Panc1 (cell line): ENCODE data around the gene SPACA7. TPM values are rescaled to one million over a fixed set of nuclear protein-coding genes. Genes with fewer than 3 reads are reported as not detected.

Experiments used
- ATAC-seq: fragments of 200-7000 bp; cut with Tn5 transposase; 2 replicates; pipeline ENCODE4 v1.9.1; 2020; ENCODE audit warnings: mild to moderate bottlenecking, moderate library complexity
- BruUV-seq: library from RNA; stranded (reverse); fragments of 400-500 nt; replicated peaks from 2 replicates; lab custom pipeline; 2021; lab: Mats Ljungman, UMichigan
- CTCF ChIA-PET: fragments of 300-600 bp; sonication (Branson Sonifier 250); formaldehyde crosslinking; loops from one replicate; lab custom pipeline; 2022; ENCODE audit warnings: antibody characterized with exemption; lab: Charles Lee
- POLR2A ChIA-PET: fragments of 300-600 bp; sonication (Branson Sonifier 250); formaldehyde crosslinking; loops from one replicate; lab custom pipeline; 2022; ENCODE audit warnings: antibody characterized with exemption; lab: Charles Lee
- DNase-seq: peaks from one replicate; pipeline ENCODE4 v3.0.0-alpha.2; 2010; ENCODE audit warnings: low read depth, low spot score
- H3K27ac ChIP-seq: 2 replicates; pipeline ENCODE4 v1.5.1; 2011; ENCODE audit warnings: mild to moderate bottlenecking, low read length, inconsistent platforms
- H3K27me3 ChIP-seq: fragments of 200-500 bp; sonication (Bioruptor generic); 2 replicates; pipeline ENCODE4 v1.6.0; 2014; ENCODE audit warnings: low read length, inconsistent platforms; ENCODE audit not compliant: control insufficient read depth, insufficient read depth
- H3K36me3 ChIP-seq: fragments of 200-500 bp; sonication (Bioruptor generic); 2 replicates; pipeline ENCODE4 v1.5.1; 2014; ENCODE audit warnings: inconsistent platforms, mild to moderate bottlenecking, low read length, moderate library complexity; ENCODE audit not compliant: control insufficient read depth, insufficient read depth
- H3K4me1 ChIP-seq: 2 replicates; pipeline ENCODE4 v1.5.1; 2011; ENCODE audit warnings: inconsistent platforms, mild to moderate bottlenecking, low read length, moderate library complexity; ENCODE audit not compliant: control insufficient read depth, insufficient read depth
- H3K4me3 ChIP-seq, 2 experiments: 2 replicates each; pipeline ENCODE4 v1.5.1; 2011 to 2012; ENCODE audit warnings: low read depth in 2 of 2, low read length in 2 of 2, mild to moderate bottlenecking in 2 of 2, inconsistent platforms in 1 of 2, moderate library complexity in 1 of 2
- H3K9me3 ChIP-seq: fragments of 200-500 bp; sonication (Bioruptor generic); 2 replicates; pipeline ENCODE4 v1.5.1; 2014; ENCODE audit warnings: low read depth, mild to moderate bottlenecking, inconsistent platforms, low read length, moderate library complexity; ENCODE audit not compliant: control insufficient read depth, insufficient read depth
- CTCF ChIP-seq: fragments of 450-650 bp; IDR thresholded peaks from 2 replicates; pipeline ENCODE4 v1.5.1; 2017; ENCODE audit warnings: mild to moderate bottlenecking
- POLR2AphosphoS5 ChIP-seq: IDR thresholded peaks from 2 replicates; pipeline ENCODE4 v1.6.1; 2012; ENCODE audit warnings: mild to moderate bottlenecking, low read depth, low read length, moderate library complexity
- SIN3A ChIP-seq: IDR thresholded peaks from 2 replicates; pipeline ENCODE4 v1.6.1; 2012; ENCODE audit warnings: low read depth, mild to moderate bottlenecking, low read length, moderate library complexity, borderline replicate concordance; ENCODE audit not compliant: insufficient read depth
- TCF7L2 ChIP-seq: IDR thresholded peaks from 2 replicates; pipeline ENCODE4 v1.6.1; 2011; ENCODE audit warnings: mild to moderate bottlenecking, low read depth, low read length, inconsistent platforms
- in situ Hi-C: cut with HindIII; loops from 2 replicates; pipeline ENCODE4 v1.10.0; 2016; ENCODE audit warnings: low sequenced_read_pairs, low pct_unique_long_range_greater_than_20kb
- intact Hi-C: fragments of 100-400 bp; cut with micrococcal nuclease; formaldehyde crosslinking; loops from one replicate; pipeline ENCODE4 v1.10.0; 2022; ENCODE audit not compliant: unreplicated experiment
- total RNA-seq: library from RNA; stranded (reverse); gene quantifications from one replicate; pipeline ENCODE4 v1.2.1, GENCODE V29; 2021; ENCODE audit not compliant: unreplicated experiment
- TF ChIP-seq, protein P1 (sequence below), 2 experiments: IDR thresholded peaks; 2 replicates each; pipeline ENCODE4 v1.6.1; 2011 to 2012; ENCODE audit warnings: low read depth in 2 of 2, control low read depth in 1 of 2, low read length in 1 of 2, mild to moderate bottlenecking in 1 of 2, moderate library complexity in 1 of 2; ENCODE audit not compliant: insufficient read depth in 1 of 2

SPACA7 gene
- total RNA-seq, 1 experiment from 2014 or later, result not detected

DNA sequence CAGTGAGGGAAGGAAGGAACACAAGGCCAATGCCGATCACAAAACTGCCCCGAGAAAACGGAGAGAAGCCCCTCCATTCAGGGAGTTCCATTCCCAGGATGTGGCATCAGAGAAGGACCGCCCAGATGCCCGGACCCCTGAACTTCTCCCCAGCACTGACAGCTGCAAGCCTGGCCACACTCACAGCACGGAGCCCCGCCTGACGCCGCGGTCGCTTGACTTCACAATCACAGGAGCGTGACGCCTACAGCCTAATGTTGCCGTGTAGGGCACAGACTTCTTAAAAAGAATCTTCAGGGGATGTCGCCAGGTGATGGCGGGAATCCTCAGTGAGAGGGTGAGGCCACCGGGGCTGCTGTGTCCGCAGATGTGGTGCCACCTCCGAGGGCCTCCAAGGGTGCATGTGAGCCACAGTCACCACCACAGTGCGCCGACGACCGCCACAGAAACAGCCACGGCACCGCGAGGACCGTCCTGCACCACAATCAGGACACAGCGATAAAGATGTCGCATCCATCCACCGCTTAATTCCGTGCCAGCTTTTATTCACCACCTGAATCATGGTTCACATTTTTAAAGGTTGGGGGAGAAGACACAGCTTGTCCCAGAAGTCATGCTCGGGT lies 77.2 kb downstream of the SPACA7 start:
- no peaks in the 10 kb centered on the region; the same call in 1 of the 2 replicates for H3K27me3 ChIP-seq
- DNase-seq (no peak), ATAC-seq (no peak)
- H3K4me1 ChIP-seq, result no peaks in the 10 kb centered on the region
- H3K36me3 ChIP-seq, result no peaks in the 10 kb centered on the region
- no peak overlapping the region for H3K27ac ChIP-seq
- intact Hi-C loops, result no loop called here
- POLR2A ChIA-PET, result no interaction called here
- in situ Hi-C loops, result no loop called here
- TF ChIP-seq SIN3A, result no peak
- H3K4me3 ChIP-seq, result no peak overlapping the region
- CTCF ChIA-PET, result no interaction called here
- no peaks in the 10 kb centered on the region for H3K9me3 ChIP-seq
- BruUV-seq, result no TSS peak

- intact Hi-C loops, result no loop called here
- DNase-seq (no peak), ATAC-seq (no peak)
- POLR2A ChIA-PET, result interaction anchor here (0.6 kb wide), 1 partner anchor 97 kb away, joined by 6 read pairs; no protein-coding TSS in a partner anchor
- Histone ChIP-seq H3K36me3 (no peaks in the 10 kb centered on the region), H3K4me3 (no peak overlapping the region), H3K27ac (no peak overlapping the region), H3K4me1 (no peaks in the 10 kb centered on the region), H3K9me3 (no peaks in the 10 kb centered on the region), H3K27me3 (no peaks in the 10 kb centered on the region; the same call in 1 of the 2 replicates)
- CTCF ChIA-PET, result no interaction called here
- BruUV-seq, result no TSS peak
- in situ Hi-C loops, result no loop called here
- TF ChIP-seq, protein P1, sequence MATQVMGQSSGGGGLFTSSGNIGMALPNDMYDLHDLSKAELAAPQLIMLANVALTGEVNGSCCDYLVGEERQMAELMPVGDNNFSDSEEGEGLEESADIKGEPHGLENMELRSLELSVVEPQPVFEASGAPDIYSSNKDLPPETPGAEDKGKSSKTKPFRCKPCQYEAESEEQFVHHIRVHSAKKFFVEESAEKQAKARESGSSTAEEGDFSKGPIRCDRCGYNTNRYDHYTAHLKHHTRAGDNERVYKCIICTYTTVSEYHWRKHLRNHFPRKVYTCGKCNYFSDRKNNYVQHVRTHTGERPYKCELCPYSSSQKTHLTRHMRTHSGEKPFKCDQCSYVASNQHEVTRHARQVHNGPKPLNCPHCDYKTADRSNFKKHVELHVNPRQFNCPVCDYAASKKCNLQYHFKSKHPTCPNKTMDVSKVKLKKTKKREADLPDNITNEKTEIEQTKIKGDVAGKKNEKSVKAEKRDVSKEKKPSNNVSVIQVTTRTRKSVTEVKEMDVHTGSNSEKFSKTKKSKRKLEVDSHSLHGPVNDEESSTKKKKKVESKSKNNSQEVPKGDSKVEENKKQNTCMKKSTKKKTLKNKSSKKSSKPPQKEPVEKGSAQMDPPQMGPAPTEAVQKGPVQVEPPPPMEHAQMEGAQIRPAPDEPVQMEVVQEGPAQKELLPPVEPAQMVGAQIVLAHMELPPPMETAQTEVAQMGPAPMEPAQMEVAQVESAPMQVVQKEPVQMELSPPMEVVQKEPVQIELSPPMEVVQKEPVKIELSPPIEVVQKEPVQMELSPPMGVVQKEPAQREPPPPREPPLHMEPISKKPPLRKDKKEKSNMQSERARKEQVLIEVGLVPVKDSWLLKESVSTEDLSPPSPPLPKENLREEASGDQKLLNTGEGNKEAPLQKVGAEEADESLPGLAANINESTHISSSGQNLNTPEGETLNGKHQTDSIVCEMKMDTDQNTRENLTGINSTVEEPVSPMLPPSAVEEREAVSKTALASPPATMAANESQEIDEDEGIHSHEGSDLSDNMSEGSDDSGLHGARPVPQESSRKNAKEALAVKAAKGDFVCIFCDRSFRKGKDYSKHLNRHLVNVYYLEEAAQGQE (IDR thresholded peaks at IDR 0.05; ENCODE audit: insufficient read depth in 1 of 2, low read depth in 2 of 2, low read length in 1 of 2), result no peak
- no peak for TF ChIP-seq CTCF
- no peak for TF ChIP-seq POLR2AphosphoS5
- TF ChIP-seq TCF7L2, result no peak
- TF ChIP-seq SIN3A, result no peak
These were observed 77.9 kb downstream of the SPACA7 start for GRCh38 chr13:112453874-112454647.
